WTC11 (cell line): ENCODE measurements around the gene EXOSC7. TPM values are rescaled to one million over a fixed set of nuclear protein-coding genes. Genes with fewer than 3 reads are reported as not detected.

Experiments used
- ATAC-seq: fragments of 200-7000 bp; cut with Tn5 transposase; 2 replicates; pipeline ENCODE4 v1.10.0; 2021; ENCODE audit warnings: mild to moderate bottlenecking, moderate library complexity
- CTCF ChIA-PET: fragments of 300-600 bp; sonication (Branson Sonifier 250); formaldehyde crosslinking; loops from one replicate; lab custom pipeline; 2021; ENCODE audit warnings: antibody characterized with exemption; lab: Charles Lee
- POLR2A ChIA-PET: fragments of 350-600 bp; sonication (Branson Sonifier 250); formaldehyde crosslinking; loops from one replicate; lab custom pipeline; 2021; ENCODE audit warnings: antibody characterized with exemption; lab: Charles Lee
- DNase-seq: peaks from one replicate; pipeline ENCODE4 v3.0.0; 2021; ENCODE audit warnings: low spot score
- H3K27ac Mint-ChIP-seq: 2 replicates; pipeline ENCODE4 v1.8.0; 2021; ENCODE audit warnings: mixed read lengths
- H3K27me3 Mint-ChIP-seq: 2 replicates; pipeline ENCODE4 v1.8.0; 2021; ENCODE audit warnings: low read depth, mild to moderate bottlenecking, moderate library complexity, mixed read lengths
- H3K36me3 Mint-ChIP-seq: 2 replicates; pipeline ENCODE4 v1.8.0; 2021; ENCODE audit warnings: mixed read lengths
- H3K4me1 Mint-ChIP-seq: 2 replicates; pipeline ENCODE4 v1.8.0; 2022; ENCODE audit warnings: mixed read lengths
- H3K4me3 Mint-ChIP-seq: 2 replicates; pipeline ENCODE4 v1.8.0; 2021; ENCODE audit warnings: mild to moderate bottlenecking, moderate library complexity, mixed read lengths
- H3K9me3 Mint-ChIP-seq: 2 replicates; pipeline ENCODE4 v1.8.0; 2021; ENCODE audit warnings: mixed read lengths
- ATF3 ChIP-seq: sonication (generic); formaldehyde crosslinking; conservative IDR thresholded peaks from 2 replicates; pipeline ENCODE4 v1.8.1; 2022; ENCODE audit warnings: mild to moderate bottlenecking, missing genetic modification reagents
- ATF6 ChIP-seq: sonication (generic); formaldehyde crosslinking; IDR thresholded peaks from 2 replicates; pipeline ENCODE4 v1.8.1; 2023; ENCODE audit warnings: mild to moderate bottlenecking, missing genetic modification reagents
- CREB1 ChIP-seq: sonication (generic); formaldehyde crosslinking; IDR thresholded peaks from 2 replicates; pipeline ENCODE4 v1.8.0; 2023; ENCODE audit warnings: mild to moderate bottlenecking, missing genetic modification reagents
- E2F5 ChIP-seq: sonication (generic); formaldehyde crosslinking; IDR thresholded peaks from 2 replicates; pipeline ENCODE4 v1.8.1; 2022; ENCODE audit warnings: mild to moderate bottlenecking, moderate library complexity, missing genetic modification reagents
- FOXJ3 ChIP-seq: sonication (generic); formaldehyde crosslinking; IDR thresholded peaks from 2 replicates; pipeline ENCODE4 v1.9.0; 2021; ENCODE audit warnings: missing genetic modification reagents, mild to moderate bottlenecking, borderline replicate concordance
- FOXP4 ChIP-seq: sonication (generic); formaldehyde crosslinking; IDR thresholded peaks from 2 replicates; pipeline ENCODE4 v1.8.0; 2022; ENCODE audit warnings: mild to moderate bottlenecking, missing genetic modification reagents
- GABPB1 ChIP-seq: sonication (generic); formaldehyde crosslinking; IDR thresholded peaks from 2 replicates; pipeline ENCODE4 v1.8.1; 2023; ENCODE audit warnings: mild to moderate bottlenecking, missing genetic modification reagents
- HMGA2 ChIP-seq: fragments of 250-450 bp; sonication (Bioruptor Pico); IDR thresholded peaks from 2 replicates; pipeline ENCODE4 v1.4.0; 2021; ENCODE audit warnings: mild to moderate bottlenecking, moderate library complexity
- HMGXB4 ChIP-seq: sonication (generic); formaldehyde crosslinking; IDR thresholded peaks from 2 replicates; pipeline ENCODE4 v1.8.1; 2023; ENCODE audit warnings: mild to moderate bottlenecking, moderate library complexity, missing genetic modification reagents
- JAZF1 ChIP-seq: fragments of 250-450 bp; sonication (Bioruptor Pico); IDR thresholded peaks from 2 replicates; pipeline ENCODE4 v1.9.0; 2021; ENCODE audit warnings: moderate library complexity, mild to moderate bottlenecking, inconsistent platforms
- JUN ChIP-seq: sonication (generic); formaldehyde crosslinking; IDR thresholded peaks from 2 replicates; pipeline ENCODE4 v1.8.0; 2023; ENCODE audit warnings: mild to moderate bottlenecking, missing genetic modification reagents
- KAT7 ChIP-seq: sonication (generic); formaldehyde crosslinking; IDR thresholded peaks from 2 replicates; pipeline ENCODE4 v1.8.1; 2023; ENCODE audit warnings: missing genetic modification reagents, mild to moderate bottlenecking, borderline replicate concordance
- MAX ChIP-seq: sonication (generic); formaldehyde crosslinking; IDR thresholded peaks from 2 replicates; pipeline ENCODE4 v1.8.0; 2022; ENCODE audit warnings: mild to moderate bottlenecking, missing genetic modification reagents
- NFATC4 ChIP-seq: fragments of 250-450 bp; sonication (Bioruptor Pico); IDR thresholded peaks from 2 replicates; pipeline ENCODE4 v1.9.0; 2021; ENCODE audit warnings: mild to moderate bottlenecking
- NR3C1 ChIP-seq: sonication (generic); formaldehyde crosslinking; conservative IDR thresholded peaks from 2 replicates; pipeline ENCODE4 v1.8.1; 2023; ENCODE audit warnings: low read depth, mild to moderate bottlenecking, missing genetic modification reagents
- TEAD1 ChIP-seq: sonication (generic); formaldehyde crosslinking; IDR thresholded peaks from 2 replicates; pipeline ENCODE4 v1.8.0; 2022; ENCODE audit warnings: mild to moderate bottlenecking, missing genetic modification reagents
- TEAD4 ChIP-seq: sonication (generic); formaldehyde crosslinking; IDR thresholded peaks from 2 replicates; pipeline ENCODE4 v1.8.0; 2022; ENCODE audit warnings: mild to moderate bottlenecking, missing genetic modification reagents
- ZNF396 ChIP-seq: fragments of 250-450 bp; sonication (Bioruptor Pico); IDR thresholded peaks from 2 replicates; pipeline ENCODE4 v1.8.0; 2021; ENCODE audit warnings: mild to moderate bottlenecking, moderate library complexity, borderline replicate concordance
- ZNF671 ChIP-seq: fragments of 250-450 bp; sonication (Bioruptor Pico); IDR thresholded peaks from 2 replicates; pipeline ENCODE4 v1.8.0; 2021; ENCODE audit warnings: mild to moderate bottlenecking
- total RNA-seq: library from RNA; stranded (reverse); gene quantifications from 3 replicates; pipeline ENCODE4 v1.2.3, GENCODE V29; 2021

Gene EXOSC7
- total RNA-seq, 1 experiment from 2014 or later = 85.7 TPM

GRCh38 chr3:45043728-45044299 lies 67.8 kb downstream of the EXOSC7 start (continued):
- TF ChIP-seq GABPB1 (CRISPR knock-in tag) (no peak), FOXJ3 (CRISPR knock-in tag) (no peak)
- TF ChIP-seq, all 79 proteins: peak for 0

- DNase-seq (no peak), ATAC-seq (no peak)
- H3K27ac Mint-ChIP-seq = no peak overlapping the region
- no peak overlapping the region for H3K4me3 Mint-ChIP-seq
- ChIA-PET CTCF (interaction anchor here (0.6 to 1.4 kb wide), 3 partner anchors 7 to 162 kb away, joined by 3 to 6 read pairs (median 5); no protein-coding TSS in a partner anchor), POLR2A (no interaction called here)
- TF ChIP-seq ZNF671 (CRISPR knock-in tag) (no peak), NR3C1 (CRISPR knock-in tag) (no peak), ZNF396 (CRISPR knock-in tag) (no peak), TEAD4 (no peak), ATF3 (CRISPR knock-in tag) (no peak), GABPB1 (CRISPR knock-in tag) (no peak), E2F5 (CRISPR knock-in tag) (no peak), JAZF1 (CRISPR knock-in tag) (no peak), HMGA2 (CRISPR knock-in tag) (no peak), TEAD1 (CRISPR knock-in tag) (no peak), MAX (CRISPR knock-in tag) (no peak), FOXP4 (CRISPR knock-in tag) (no peak), JUN (CRISPR knock-in tag) (no peak), CREB1 (CRISPR knock-in tag) (no peak), ATF6 (CRISPR knock-in tag) (no peak), KAT7 (no peak), NFATC4 (CRISPR knock-in tag) (no peak), HMGXB4 (no peak)
- no peaks in the 10 kb centered on the region for H3K36me3 Mint-ChIP-seq
- H3K9me3 Mint-ChIP-seq = no peaks in the 10 kb centered on the region
- peaks cover 38% of the 10 kb centered on the region for H3K27me3 Mint-ChIP-seq
- H3K4me1 Mint-ChIP-seq = peaks cover 5% of the 10 kb centered on the region
Observed at GRCh38 chr3:45048244-45048643, 72.2 kb downstream of the EXOSC7 start.
